GM06990 (cell line): ENCODE data around the gene IRS1.

ENCODE experiments used
- DNase-seq: peaks from one replicate; pipeline ENCODE4 v3.0.0-alpha.2; 2011; ENCODE audit not compliant: insufficient read length; ENCODE audit errors: extremely low read depth
- H3K27me3 ChIP-seq: replicated peaks from 2 replicates; pipeline ENCODE4 v1.6.0; 2011; ENCODE audit warnings: low read length; ENCODE audit not compliant: control insufficient read depth, insufficient read depth
- H3K36me3 ChIP-seq: 2 replicates; pipeline ENCODE4 v1.5.1; 2011; ENCODE audit warnings: low read length; ENCODE audit not compliant: control insufficient read depth, insufficient read depth
- H3K4me3 ChIP-seq: replicated peaks from 2 replicates; pipeline ENCODE4 v1.5.1; 2011; ENCODE audit warnings: low read depth, mild to moderate bottlenecking, control low read depth, low read length
- TF ChIP-seq, protein P1 (sequence below): IDR thresholded peaks from 2 replicates; pipeline ENCODE4 v1.5.1; 2011; ENCODE audit warnings: low read length, control low read depth, mild to moderate bottlenecking, inconsistent platforms; ENCODE audit not compliant: insufficient read depth, poor library complexity, severe bottlenecking

IRS1 gene

DNA sequence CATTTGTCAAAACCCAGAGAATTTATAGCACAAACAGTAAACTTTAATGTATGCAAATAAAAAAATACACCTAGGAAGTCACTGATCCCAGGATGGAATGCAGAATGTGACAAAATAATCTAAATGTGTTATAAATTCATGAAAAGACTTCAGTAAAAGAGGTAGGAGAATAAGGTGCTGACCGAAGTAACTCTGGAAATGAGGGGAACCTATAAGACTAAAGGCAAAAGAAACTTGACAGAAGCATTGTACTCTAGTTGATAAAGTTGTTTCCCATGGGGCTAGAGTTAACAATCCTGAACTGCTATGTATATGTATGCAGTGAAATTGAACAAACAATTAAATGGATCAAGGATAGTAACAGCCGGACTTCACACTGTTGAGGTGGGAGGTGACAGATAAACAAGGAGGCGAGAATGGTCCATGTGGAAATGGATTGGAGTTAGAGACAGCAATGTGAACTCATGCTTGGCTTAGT, 24.5 kb downstream of the IRS1 start:
- H3K27me3 ChIP-seq, result no peaks in the 10 kb centered on the region
- no peak for DNase-seq
- H3K4me3 ChIP-seq, result no peak overlapping the region
- TF ChIP-seq, protein P1, sequence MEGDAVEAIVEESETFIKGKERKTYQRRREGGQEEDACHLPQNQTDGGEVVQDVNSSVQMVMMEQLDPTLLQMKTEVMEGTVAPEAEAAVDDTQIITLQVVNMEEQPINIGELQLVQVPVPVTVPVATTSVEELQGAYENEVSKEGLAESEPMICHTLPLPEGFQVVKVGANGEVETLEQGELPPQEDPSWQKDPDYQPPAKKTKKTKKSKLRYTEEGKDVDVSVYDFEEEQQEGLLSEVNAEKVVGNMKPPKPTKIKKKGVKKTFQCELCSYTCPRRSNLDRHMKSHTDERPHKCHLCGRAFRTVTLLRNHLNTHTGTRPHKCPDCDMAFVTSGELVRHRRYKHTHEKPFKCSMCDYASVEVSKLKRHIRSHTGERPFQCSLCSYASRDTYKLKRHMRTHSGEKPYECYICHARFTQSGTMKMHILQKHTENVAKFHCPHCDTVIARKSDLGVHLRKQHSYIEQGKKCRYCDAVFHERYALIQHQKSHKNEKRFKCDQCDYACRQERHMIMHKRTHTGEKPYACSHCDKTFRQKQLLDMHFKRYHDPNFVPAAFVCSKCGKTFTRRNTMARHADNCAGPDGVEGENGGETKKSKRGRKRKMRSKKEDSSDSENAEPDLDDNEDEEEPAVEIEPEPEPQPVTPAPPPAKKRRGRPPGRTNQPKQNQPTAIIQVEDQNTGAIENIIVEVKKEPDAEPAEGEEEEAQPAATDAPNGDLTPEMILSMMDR, result no peak
- H3K36me3 ChIP-seq, result no peaks in the 10 kb centered on the region

DNA sequence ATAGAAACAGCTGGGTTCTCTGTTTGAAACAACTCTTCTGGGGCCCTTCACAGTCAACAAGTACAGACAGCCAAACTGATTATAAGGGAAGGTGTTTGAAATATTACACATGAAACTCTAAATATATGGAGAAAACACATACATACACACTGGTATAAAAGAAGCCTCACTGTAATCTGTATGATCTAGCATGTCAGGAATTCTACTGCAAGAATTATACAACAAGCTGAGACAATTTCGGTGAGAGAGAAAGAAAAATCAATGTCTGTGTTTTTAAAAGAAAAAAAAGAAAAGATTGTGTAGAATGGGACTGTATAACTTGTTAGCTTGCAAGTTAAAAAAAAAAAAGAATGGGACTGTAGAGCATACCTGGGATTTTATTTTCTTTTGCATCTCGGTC, 26.3 kb downstream of the IRS1 start:
- Histone ChIP-seq H3K36me3 (no peaks in the 10 kb centered on the region), H3K27me3 (no peaks in the 10 kb centered on the region), H3K4me3 (no peak overlapping the region)
- no peak for DNase-seq
- TF ChIP-seq, protein P1, result no peak

DNA sequence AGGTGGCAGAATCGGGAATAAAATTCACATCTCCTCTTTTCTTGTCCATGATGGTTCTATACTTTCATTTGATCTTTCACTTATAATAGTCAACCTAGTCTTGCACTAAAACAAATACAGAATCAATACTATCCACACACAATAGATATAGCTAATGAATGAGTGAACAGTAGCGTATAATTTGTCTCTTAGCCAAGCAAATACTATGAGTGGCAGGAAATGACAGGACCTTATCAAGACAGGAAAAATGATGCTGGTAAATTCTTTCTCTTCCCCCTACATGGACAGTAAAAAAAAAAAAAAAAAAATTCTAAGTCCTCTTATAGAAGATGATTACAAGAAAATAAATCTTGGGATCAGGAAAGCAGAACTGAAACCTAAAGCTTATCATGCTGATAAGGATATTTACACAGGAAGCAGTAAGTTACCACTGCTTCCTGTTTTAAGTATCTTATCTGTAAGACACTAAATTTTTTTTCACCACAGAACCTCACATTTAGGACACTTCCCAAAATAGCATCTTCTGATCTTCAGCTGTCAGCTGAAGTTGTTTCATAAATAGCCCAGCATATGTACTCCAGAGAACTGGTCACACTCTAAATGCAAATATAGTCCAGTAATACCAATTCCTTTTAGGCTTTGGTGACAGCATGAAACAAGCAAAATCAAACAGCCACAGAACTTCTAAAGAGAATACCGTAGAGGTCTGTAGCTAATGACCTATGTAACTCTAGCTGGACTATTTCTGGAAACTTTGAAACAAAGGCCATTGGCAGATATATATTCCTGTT, 27.0 kb downstream of the IRS1 start:
- DNase-seq, result peak; percentile 66
- H3K4me3 ChIP-seq, result no peak overlapping the region
- TF ChIP-seq, protein P1, result no peak
- H3K27me3 ChIP-seq, result no peaks in the 10 kb centered on the region
- H3K36me3 ChIP-seq, result no peaks in the 10 kb centered on the region

DNA sequence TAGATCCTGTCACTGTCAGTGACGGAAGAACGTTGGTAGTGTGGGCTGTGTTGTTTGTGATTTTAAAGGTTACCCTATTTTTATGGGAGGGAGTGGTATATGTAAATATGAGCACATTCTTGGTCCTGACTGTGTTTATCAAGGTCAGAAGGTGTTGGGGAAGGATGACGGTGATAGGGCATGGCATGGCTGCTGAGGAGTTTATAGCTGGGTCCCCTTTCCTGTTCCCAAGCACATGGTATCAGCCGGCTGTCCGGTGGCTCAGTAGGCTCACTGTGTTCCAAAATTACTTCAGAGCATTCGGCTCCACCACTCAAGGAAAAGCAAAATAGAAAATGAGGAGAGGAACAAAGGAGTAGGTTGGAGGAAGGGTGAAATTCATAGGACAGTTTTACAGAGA, 28.6 kb downstream of the IRS1 start:
- H3K36me3 ChIP-seq, result no peaks in the 10 kb centered on the region
- H3K27me3 ChIP-seq, result no peaks in the 10 kb centered on the region
- TF ChIP-seq, protein P1, result no peak

DNA sequence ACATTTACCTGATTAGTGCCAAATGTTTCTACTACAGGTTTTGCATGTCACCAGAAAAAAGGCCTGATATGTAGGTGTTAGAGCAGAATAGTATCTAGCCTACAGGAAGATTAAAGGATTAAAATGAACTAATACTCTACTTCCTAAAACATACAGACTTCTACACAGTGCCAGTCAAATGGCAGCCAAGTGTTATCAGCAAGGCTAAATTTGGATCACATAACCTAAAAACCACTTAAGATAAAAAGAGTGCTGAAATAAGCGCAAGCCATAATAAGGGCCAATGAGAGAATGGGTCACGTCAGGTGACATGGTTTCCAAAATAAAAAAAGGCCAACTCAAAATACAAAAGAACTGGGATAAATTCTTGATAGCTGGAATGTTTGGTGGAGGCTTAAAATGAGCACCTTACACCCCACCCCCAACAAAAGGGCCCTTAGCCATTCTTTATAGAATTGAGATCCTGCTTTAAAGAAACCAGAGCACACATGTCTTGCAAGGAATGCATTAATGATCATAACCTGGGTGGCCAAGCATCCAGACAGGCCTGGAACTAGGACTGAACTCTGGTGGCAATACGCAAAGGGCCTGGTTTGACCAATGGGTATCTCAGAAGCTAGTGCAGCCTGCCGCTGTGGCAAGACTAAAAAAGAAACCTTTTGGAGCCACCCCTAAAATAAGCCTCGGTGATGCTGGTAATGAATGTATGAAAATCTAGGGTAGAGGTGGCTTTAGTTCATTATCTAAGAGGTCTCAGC, 32.4 kb downstream of the IRS1 start:
- no peak for DNase-seq
- TF ChIP-seq, protein P1, result no peak
- Histone ChIP-seq H3K36me3 (no peaks in the 10 kb centered on the region), H3K4me3 (no peak overlapping the region), H3K27me3 (no peaks in the 10 kb centered on the region)

More for the DNA sequence above, 28.6 kb downstream of the IRS1 start:
- no peak overlapping the region for H3K4me3 ChIP-seq
- no peak for DNase-seq
